A673 (cell line): ENCODE data around the gene HS3ST4.

Experiments used
- CTCF ChIP-seq: fragments of 300-800, 200-600 bp; sonication (generic); conservative IDR thresholded peaks from 2 replicates; pipeline ENCODE4 v1.5.1; 2017; ENCODE audit warnings: low read depth, mild to moderate bottlenecking, antibody characterized with exemption, low read length, moderate library complexity, mixed read lengths
- EZH2 ChIP-seq: fragments of 200-600 bp; sonication (generic); IDR thresholded peaks from 2 replicates; pipeline ENCODE4 v1.6.1; 2017; ENCODE audit warnings: borderline replicate concordance, low read depth, mild to moderate bottlenecking, mixed read lengths, antibody characterized with exemption, low read length; ENCODE audit not compliant: poor library complexity, severe bottlenecking

DNA sequence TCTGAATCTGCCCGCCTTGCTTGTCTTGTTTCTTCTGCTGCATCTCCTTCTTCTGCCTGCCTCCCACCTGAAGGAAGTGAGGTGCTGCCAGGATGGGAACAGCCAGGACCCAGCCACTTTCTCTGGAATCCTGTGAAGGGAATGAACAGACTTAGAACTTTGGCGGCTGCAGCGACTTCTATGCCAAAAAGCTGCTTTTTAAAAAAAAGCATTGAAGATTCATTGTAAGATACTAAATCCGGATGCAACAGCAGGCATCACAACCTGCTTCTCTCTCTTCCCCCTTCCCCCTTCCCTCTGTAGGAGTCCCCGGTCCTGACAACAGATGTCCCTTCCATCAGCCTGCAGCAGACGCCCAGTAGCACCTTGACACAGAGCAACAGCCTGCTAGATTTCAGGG lies 176.3 kb downstream of the HS3ST4 start:
- TF ChIP-seq CTCF (no peak), EZH2 (no peak)
